Measurements from ENCODE around the gene CELSR1.
A peak's percentile ranks its signal among the peaks of the same experiment; 100 is the strongest.

Gene CELSR1, protein sequence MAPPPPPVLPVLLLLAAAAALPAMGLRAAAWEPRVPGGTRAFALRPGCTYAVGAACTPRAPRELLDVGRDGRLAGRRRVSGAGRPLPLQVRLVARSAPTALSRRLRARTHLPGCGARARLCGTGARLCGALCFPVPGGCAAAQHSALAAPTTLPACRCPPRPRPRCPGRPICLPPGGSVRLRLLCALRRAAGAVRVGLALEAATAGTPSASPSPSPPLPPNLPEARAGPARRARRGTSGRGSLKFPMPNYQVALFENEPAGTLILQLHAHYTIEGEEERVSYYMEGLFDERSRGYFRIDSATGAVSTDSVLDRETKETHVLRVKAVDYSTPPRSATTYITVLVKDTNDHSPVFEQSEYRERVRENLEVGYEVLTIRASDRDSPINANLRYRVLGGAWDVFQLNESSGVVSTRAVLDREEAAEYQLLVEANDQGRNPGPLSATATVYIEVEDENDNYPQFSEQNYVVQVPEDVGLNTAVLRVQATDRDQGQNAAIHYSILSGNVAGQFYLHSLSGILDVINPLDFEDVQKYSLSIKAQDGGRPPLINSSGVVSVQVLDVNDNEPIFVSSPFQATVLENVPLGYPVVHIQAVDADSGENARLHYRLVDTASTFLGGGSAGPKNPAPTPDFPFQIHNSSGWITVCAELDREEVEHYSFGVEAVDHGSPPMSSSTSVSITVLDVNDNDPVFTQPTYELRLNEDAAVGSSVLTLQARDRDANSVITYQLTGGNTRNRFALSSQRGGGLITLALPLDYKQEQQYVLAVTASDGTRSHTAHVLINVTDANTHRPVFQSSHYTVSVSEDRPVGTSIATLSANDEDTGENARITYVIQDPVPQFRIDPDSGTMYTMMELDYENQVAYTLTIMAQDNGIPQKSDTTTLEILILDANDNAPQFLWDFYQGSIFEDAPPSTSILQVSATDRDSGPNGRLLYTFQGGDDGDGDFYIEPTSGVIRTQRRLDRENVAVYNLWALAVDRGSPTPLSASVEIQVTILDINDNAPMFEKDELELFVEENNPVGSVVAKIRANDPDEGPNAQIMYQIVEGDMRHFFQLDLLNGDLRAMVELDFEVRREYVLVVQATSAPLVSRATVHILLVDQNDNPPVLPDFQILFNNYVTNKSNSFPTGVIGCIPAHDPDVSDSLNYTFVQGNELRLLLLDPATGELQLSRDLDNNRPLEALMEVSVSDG (N-terminal part only)
- long read RNA-seq, donor 1, partial matches to known transcripts = 0 of 1 reads
- long read RNA-seq, donor 1, other reads (novel, unspliced or antisense) = 0 of 1 reads
- long read RNA-seq, donor 2 = 0 reads
- long read RNA-seq, donor 3 = 0 reads
- long read RNA-seq, donor 4, partial matches to known transcripts = 0 of 2 reads
- long read RNA-seq, donor 4, other reads (novel, unspliced or antisense) = 0 of 2 reads
- long read RNA-seq, donor 5 = 0 reads
- long read RNA-seq, donor 6, partial matches to known transcripts = 0 of 1 reads
- long read RNA-seq, donor 6, other reads (novel, unspliced or antisense) = 0 of 1 reads
- long read RNA-seq, donor 7 = 0 reads
- long read RNA-seq, donor 8 = 0 reads

DNA sequence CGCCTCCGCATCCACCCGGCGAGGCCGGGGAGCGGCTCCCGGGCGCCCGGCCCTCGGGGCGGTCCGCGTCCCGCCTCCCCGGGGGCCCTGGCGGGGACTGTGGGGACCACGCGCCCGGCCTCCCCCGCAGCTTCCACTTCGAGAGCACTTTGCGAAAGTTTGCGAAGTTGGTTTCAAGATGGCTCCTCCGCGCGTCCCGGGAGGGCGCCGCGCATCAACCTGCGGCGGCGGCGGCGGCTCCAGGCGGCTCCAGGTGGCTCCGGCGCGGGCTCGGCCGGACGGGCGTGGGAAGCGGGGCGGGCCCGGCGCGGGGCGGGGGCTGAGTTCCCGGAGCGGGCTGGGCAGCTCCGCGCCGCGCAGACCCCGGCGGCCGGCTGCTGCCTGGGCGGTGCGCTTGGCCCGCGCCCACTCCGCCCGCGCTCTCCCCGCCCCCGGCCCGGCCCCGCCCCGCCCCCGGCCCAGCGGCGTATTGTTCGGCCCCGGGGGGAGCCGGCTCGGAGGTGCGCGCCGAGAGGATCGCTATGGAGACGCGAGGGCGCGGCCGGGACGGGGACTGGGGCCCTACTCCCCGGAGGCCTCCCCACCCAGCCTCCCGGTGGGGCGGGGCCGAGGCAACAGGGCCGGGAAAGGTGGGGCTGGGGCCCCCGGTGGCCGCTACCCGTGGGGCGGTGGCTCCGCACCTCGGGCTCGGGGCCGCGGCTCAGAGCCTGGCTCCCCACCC is at the start of gene CELSR1:
TSS of gene CELSR1 (minus strand) at position 396 of the 721 bp plus-strand sequence. CDS start 450 bp downstream, outside the sequence.
- peak; percentile 55 for DNase-seq

DNA sequence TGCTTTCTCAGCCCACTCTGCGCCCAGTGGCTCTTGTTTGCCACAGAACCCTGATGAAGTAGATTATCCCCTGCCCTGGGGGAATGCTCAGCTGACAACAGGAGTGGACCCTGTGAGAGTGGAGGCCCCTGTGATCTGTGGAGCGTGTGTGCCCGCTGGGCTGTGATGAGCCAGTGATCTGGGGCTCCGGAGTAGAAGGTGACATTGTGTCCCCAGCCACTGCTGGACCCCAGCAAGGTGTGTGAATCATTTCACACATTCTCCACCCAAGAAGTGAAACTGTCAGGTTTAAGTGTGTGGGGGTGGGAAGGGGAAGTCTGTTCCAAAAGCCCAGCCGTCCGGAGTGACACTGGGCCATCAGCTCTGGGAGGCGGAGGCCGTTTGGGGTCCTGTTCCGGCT is 49.6 kb upstream of the CELSR1 start:
- no peak for DNase-seq

DNA sequence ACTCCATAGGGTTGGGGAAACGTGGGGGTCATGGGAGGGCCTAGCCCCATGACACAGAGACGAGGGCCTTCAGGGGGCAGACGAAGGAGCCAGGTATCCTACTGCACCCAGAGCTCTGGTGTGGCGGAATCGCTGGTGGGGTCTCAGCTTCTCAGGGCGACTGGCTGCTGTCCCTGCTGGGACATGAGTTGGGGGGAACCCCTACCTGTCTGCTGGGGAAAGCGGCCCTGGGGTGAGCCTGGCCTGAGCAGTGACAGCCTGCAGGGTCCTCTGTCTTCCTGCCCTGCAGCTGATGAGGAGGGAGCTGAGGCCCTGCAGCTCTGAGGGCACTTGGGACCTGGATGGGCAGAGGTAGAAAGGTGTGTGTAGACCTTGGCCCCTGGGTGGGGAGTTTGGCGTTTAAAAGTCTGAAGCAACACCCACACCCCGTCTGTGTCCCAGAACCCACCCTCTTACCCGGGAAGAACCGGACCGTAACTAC is 49.2 kb upstream of the CELSR1 start:
- DNase-seq = no peak

DNA sequence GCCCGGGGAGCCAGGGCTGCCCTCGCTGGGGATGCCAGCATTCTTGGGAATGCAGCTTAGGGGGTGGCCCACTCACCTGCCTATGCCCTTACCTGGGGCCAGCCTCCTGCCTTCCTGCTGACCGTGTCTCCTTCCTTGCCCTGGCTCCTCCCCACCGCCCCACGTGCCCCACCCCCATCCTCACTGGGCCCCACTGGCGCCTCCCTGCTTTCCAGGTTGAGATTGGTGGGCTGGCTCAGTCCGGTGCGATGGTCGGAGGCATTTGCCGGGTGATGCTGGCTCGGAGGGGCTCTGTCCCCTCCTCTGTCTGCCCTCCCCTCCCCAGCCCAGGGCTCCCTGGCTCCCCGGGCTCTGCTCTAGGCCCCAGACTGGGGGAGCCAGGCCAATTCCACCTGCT is 48.7 kb upstream of the CELSR1 start:
- no peak for DNase-seq

DNA sequence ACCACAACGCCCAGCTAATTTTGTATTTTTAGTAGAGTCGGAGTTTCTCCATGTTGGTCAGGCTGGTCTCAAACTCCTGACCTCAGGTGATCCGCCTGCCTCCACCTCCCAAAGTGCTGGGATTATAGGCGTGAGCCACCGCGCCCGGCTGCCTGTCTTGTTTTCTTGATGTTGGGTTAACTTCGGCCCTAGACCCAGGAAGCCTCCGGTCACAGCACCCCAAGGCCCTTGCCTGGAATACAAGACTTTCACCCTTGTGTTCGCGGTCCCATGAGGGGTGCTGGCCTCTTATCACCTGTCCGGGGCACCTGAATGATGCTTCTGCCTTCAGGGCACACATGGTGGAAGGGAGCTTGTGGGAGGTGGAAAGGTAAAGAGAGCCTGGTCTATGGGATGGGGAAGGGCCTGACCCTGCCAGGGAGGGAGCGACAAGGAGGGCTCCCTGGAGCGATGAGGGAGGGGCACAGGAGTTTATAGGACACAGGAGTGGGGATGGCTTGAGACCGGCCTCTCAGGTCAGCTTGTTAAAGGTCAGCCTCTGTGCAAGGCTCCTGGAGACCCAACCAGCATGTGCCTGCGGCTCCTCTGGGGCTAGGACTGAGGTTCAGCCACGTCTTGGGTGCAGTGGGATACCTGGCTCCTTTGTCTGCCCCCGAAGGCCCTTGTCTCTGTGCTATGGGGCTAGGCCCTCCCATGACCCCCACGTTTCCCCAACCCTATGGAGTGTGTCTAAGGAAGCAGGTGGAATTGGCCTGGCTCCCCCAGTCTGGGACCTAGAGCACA is 48.1 kb upstream of the CELSR1 start:
- DNase-seq = no peak

DNA sequence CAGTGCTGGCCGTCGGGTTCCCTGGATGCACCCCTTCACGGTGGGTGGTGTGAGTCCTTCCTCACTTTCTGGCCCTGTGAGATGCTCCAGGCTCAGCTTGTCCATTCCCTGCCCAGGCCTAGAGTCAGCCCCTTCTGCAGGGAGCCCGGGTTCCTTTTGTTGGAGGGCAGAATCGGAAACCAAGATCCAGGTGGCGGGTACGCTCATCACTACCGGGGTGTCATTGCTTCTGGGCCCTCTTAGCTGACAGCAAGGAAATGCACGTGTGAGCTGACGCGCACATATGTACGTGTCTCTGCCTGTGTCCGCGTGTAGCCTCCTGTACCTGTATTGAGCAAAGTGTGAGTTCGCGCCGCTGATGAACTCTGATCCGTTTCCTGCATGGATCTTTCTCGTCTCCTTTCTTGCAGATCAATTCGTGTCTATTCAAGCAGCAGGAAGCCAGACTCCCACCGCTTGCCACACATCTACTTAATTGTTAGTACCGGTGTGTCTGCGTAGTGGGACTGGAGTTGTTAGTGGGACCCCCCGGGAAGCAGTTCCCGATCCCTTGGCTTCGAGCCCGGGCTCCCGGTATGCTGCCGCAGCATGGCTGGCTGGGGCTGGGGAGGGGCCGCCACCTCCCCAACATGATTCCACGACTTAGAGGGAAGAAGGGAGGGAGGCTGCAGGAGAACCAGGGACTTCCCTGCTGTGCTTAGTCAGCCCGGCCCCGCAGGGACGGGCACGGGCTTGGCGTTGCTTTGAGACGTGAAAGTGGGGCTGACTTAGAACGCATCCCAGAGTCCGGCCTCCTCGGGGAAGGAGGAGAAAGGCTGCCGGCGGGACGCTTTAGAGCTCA is 46.9 kb upstream of the CELSR1 start:
- DNase-seq = no peak

DNA sequence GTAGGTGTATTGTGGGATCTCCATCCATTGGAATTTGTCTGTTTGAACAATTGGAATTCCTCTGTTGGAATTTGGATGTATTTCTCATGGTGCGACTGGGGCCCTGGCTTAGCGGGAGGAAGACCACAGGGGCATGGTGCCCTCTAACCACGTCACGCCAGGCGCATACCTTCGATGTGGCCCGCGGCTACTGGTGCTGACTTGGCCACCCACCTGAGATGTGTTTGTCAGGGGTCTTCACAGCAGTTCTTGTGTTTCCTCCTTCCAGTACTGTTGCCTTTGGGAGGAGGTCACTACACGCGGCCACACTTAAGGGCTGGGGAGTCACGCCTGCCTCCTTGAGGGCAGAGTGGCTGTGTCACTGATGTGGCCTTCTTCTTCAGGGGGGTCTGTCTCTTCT is 46.2 kb upstream of the CELSR1 start:
- no peak for DNase-seq

DNA sequence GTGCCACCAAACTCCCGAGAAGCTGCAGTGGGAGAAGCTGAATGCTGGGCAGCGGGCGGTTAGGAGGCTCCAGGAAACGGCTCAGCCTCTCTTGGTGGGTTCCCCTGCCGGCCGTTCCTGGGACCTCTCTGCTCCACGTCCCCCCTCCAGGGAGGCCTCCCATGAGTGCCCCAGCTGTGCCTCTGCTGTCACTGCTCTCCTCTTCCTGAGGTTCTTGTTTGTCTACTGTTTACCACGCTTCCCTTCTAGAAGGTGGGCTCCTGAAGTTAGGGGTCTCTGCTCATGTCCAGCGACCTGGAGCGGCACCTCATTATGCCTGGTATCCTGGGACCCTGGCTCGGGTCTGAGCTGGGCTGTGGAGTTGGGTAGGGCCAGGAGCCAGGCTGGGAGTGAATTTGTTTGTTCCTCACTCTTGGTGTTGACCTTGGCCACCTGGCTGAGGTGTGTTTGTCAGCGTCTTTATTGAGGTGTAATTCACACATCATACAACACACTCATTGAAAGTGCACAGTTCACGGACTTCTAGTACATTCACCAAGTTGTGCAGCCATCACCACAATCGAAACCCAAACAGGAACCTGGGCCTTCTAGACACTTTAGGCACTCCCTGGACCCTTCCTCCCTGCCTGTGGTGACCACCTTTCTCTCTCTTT is 45.0 kb upstream of the CELSR1 start:
- DNase-seq = no peak

DNA sequence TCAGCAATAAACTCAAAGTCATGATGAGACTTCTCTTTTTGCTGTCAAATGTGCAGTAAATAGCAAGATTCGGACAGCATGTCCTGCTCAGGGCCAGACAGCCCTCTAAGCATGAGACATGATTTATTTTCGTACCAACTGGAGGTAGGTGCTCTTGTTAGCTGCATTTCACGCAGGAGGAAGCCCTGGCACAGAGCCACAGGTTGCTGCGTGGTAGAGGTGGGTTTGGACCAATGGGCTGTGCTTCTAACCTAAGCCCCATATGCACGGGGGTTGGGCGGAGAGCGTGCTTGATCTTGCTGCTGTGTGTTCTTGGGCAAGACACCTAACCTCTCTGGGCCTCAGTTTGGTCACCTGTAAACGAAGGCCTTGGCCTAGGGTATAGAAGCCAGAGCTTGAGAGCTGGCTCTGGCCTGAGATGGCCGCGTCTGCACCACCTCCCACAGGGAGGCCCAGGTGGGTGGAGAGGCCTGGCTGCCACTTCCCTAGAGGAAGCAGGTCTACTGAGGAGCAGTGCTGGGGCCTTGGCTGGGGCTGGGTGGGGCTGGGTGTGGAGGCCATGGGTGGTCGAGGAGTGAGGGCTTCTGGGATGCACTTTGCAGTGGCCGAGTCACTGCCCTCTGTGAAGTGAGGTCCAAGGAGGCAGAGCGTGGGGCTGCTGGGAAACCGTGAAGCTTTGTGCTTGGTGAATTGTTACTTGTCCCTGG is 44.3 kb upstream of the CELSR1 start:
- no peak for DNase-seq

DNA sequence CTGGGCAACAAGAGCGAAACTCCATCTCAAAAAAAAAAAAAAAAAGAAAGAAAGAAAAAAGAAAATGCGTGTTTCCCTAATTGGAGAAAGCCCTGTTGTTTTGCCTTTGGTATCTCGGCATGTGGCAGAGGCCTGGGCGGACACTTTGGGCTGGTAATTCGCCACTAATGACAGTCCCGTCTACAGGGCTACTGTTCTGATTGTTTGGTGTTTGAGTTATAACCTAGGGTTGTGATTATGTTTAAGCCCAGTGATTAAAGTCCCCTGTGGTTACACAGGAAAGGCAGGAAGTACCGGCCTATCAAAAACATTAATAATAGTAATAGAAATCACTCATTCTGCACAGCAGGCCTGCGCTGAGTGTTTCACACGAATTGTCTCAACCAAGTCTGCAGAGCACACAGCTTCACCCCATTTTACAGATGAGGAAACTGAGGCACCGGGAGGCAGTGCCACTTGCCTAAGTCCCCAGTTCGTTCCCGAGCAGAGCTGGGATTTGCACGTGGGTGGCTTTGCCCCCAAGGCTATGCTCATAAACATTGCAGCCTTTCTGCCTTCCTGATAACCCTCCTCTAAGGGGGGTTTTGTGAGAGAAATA is 43.6 kb upstream of the CELSR1 start:
- DNase-seq = no peak

DNA sequence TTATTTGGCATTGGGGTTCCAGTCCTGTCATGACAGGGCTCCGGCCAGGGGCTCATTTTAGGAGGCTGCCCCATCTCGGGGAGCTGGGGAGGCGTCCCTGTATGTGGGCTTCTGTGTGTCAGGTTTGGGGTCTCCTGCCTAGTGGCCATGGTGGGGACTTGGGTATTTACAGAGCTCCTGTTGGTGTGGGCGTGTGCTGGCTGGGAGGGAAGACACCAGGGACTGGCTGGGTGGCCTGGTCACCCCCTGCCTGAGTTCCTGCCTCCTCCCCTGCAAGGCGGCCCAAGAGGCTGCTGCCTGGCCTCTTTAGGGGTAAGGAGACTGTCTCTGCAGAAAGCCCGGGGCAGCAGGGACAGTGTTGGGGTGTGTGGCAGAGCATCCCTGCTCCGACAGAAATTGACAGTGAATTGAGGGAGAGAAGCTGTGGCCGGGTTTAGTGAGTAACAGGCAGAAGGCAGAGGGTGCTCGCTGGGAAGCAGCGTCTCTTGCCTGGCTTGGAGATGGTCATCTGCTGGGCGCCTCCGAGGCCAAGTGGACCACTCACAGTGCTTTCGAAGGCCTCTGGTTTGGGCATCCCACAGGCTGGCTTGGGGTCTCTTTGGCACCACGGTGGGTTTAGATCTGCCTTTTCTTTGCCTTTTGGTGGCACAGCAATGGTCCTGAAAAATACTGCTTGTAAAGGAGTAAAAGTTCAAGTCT is 42.5 kb upstream of the CELSR1 start:
- no peak for DNase-seq

DNA sequence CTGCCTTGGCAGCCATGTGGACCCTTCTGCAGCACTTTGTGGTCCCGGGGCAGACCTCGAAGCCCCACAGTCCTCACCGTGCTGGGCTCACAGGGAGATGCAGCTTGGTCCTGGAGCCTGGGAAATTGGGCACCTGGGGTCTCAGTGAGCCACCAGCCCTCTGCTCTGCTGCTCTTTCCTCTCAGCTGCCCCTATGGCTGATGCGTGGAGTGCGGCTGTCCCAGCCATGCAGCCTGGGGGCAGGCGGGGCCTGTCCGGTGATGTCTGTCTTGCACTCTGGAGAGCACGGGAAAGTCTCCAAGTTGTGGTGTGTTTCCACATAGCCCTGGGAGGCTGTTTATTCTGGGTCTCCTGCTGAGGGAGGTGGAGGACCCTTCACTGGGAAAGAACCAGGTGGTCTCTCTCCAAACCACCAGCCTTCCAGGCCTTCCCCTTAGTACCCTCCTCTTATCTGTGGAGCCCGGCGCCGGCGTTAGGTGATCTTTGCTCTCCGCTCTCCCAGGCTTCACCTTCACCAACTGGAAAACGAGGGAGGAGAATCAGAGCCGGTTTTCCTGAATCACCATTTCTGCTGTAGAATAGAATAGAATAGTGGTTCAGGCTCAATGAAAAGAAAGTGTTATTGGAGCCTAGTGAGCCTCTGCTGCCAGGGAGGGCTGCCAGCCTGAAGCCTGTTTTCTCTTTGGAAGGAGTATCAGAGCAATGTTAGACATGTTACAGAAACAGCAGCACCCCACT is 41.6 kb upstream of the CELSR1 start:
- no peak for DNase-seq

DNA sequence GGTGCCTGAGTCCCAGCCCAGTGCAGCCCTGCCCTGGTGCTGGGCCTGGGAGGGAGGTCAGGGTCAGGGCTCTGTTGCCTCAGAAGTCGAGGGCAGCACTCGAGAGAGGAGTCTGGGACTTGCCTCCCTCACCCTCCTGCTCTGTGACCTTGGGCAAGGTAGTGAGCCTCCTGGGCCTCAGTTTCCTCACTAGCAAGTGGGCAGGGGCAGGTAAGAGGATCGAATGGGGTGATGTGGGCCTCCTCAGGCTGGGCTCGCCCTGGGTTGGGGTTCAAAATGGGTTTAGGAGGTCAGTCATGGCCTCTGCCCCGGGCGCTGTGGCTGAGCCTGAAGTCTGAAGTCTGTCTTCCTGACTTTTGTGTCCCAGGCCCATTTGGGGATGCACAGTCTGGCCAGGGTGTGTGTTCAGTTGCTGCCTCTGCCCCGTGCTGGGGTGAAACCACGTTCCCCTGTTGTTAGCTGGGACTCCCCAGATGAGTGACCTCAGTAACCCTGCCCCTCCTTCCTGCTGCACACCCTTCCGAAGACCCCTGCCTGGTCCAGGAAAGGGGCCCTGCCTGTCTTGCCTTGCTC is 40.9 kb upstream of the CELSR1 start:
- no peak for DNase-seq

DNA sequence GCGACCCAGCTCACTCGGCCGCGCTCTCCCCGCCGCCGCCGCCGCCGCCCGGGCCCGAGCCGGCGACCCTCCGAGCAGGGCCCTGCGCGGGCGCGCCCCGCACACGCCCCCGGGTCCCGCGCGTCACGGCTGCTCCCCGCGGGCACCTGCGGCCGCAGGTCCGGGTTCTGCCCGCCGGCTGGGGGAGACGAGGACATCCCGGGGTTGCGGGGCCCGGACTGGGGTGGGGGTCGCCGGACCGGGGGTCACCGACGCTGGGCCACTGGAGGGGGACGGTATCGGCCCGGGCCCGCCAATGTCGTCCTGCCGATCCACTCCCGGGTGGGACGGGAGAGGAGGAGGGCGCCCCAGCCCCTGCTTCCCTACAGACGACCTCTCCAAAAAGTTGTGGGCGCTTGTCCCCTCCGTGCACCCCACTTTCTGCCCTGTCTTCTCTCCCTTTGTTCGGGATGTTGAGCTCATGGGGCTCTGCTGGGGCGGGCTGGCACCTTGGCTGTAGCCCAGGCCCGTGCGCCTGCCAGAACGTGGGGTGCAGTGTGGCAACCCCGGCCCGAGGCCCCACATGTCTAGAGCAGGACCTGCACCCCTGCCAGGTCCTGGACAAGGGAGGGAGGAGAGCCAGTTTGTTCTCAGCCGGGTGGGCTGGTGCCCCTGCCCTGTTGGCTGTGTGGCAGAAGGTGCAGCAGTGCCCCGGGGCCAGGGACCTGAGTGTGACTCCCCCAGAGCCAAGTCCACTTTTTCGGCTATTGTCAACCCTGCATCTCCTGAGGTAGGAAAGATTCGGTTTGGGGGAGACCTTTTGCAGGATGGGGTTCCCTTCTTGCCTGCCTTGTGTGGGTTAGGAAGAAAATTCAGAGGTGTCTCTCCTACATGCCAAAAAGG is 40.2 kb upstream of the CELSR1 start:
- no peak for DNase-seq

Data from right kidney (tissue), 9 donors.